ENCODE results near the gene MGAT4B. TPM values are rescaled to one million over a fixed set of nuclear protein-coding genes. Genes with fewer than 3 reads are reported as not detected.

The MGAT4B gene
- total and polyA plus RNA-seq, 2 of the 13 experiments (the other 11 are each of a cell fraction or from before 2014, with no cell fraction given) = 93.5 to 130 TPM

DNA sequence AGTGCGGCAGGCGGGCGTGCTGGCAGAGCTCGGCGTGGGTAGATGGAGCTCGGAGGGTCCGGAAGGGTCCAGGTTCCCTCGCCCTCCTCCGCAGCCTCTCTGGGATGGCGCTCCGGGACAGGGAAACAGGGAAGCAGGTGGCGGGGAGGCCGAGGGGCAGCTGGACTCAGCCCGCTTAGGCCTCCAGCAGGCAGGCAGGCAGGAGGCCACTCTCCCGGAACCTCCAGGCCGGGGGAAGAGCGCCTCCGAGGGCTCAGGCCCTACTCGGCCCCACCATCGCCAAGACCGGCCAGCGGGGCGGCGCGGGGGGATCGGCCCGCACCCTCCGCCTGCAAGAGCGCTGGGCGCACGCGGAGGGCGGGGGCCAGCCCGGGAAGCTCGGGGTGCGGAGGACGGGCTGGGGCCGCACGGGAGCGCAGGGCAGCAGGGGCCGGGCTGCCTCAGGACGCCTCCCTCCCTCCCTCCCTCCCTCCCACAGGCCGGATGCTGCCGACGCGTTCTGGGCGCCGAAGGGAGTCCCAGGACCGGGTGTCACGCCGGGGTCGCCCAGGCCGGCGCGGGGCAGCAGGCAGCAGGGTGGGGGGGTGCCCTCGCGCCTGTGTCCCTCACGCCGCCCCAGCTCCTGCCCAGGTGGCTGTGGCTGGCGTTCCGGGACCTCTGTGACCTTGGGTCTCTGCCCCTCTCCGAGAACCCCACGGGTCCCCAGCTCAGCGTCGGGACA is 977 bp downstream of the MGAT4B start (continued):
- no peak for TF ChIP-seq EP300 (IDR thresholded peaks at IDR 0.05; ENCODE audit: low read depth in 2 of 2, low read length in 2 of 2)
- no peak for TF ChIP-seq EP300 (CRISPR knock-in tag; IDR thresholded peaks at IDR 0.05; ENCODE audit: borderline replicate concordance)
- TF ChIP-seq, protein P1, sequence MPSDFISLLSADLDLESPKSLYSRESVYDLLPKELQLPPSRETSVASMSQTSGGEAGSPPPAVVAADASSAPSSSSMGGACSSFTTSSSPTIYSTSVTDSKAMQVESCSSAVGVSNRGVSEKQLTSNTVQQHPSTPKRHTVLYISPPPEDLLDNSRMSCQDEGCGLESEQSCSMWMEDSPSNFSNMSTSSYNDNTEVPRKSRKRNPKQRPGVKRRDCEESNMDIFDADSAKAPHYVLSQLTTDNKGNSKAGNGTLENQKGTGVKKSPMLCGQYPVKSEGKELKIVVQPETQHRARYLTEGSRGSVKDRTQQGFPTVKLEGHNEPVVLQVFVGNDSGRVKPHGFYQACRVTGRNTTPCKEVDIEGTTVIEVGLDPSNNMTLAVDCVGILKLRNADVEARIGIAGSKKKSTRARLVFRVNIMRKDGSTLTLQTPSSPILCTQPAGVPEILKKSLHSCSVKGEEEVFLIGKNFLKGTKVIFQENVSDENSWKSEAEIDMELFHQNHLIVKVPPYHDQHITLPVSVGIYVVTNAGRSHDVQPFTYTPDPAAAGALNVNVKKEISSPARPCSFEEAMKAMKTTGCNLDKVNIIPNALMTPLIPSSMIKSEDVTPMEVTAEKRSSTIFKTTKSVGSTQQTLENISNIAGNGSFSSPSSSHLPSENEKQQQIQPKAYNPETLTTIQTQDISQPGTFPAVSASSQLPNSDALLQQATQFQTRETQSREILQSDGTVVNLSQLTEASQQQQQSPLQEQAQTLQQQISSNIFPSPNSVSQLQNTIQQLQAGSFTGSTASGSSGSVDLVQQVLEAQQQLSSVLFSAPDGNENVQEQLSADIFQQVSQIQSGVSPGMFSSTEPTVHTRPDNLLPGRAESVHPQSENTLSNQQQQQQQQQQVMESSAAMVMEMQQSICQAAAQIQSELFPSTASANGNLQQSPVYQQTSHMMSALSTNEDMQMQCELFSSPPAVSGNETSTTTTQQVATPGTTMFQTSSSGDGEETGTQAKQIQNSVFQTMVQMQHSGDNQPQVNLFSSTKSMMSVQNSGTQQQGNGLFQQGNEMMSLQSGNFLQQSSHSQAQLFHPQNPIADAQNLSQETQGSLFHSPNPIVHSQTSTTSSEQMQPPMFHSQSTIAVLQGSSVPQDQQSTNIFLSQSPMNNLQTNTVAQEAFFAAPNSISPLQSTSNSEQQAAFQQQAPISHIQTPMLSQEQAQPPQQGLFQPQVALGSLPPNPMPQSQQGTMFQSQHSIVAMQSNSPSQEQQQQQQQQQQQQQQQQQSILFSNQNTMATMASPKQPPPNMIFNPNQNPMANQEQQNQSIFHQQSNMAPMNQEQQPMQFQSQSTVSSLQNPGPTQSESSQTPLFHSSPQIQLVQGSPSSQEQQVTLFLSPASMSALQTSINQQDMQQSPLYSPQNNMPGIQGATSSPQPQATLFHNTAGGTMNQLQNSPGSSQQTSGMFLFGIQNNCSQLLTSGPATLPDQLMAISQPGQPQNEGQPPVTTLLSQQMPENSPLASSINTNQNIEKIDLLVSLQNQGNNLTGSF (CRISPR knock-in tag; IDR thresholded peaks at IDR 0.05) = no peak
- TF ChIP-seq, protein P2, sequence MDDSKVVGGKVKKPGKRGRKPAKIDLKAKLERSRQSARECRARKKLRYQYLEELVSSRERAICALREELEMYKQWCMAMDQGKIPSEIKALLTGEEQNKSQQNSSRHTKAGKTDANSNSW (CRISPR knock-in tag; IDR thresholded peaks at IDR 0.05; ENCODE audit: borderline replicate concordance) = no peak; the same call in 1 of the 2 replicates
- TF ChIP-seq, protein P3, sequence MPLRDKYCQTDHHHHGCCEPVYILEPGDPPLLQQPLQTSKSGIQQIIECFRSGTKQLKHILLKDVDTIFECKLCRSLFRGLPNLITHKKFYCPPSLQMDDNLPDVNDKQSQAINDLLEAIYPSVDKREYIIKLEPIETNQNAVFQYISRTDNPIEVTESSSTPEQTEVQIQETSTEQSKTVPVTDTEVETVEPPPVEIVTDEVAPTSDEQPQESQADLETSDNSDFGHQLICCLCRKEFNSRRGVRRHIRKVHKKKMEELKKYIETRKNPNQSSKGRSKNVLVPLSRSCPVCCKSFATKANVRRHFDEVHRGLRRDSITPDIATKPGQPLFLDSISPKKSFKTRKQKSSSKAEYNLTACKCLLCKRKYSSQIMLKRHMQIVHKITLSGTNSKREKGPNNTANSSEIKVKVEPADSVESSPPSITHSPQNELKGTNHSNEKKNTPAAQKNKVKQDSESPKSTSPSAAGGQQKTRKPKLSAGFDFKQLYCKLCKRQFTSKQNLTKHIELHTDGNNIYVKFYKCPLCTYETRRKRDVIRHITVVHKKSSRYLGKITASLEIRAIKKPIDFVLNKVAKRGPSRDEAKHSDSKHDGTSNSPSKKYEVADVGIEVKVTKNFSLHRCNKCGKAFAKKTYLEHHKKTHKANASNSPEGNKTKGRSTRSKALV (CRISPR knock-in tag; IDR thresholded peaks at IDR 0.05) = no peak
- no peak for TF ChIP-seq ZNF670 (CRISPR knock-in tag; IDR thresholded peaks at IDR 0.05; ENCODE audit: borderline replicate concordance)
- TF ChIP-seq, protein P4, sequence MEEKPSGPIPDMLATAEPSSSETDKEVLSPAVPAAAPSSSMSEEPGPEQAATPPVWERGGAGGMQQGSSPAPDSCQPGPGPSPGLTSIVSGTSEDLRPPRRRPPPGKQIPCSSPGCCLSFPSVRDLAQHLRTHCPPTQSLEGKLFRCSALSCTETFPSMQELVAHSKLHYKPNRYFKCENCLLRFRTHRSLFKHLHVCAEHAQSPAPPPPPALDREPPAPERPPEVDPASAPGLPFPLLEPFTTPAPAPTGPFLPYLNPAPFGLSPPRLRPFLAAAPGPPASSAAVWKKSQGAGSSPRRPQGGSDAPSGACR (CRISPR knock-in tag; IDR thresholded peaks at IDR 0.05) = no peak
- TF ChIP-seq ZNF350 (CRISPR knock-in tag; IDR thresholded peaks at IDR 0.05; ENCODE audit: borderline replicate concordance, low read depth) = no peak; the same call in 1 of the 2 replicates
- no peak for TF ChIP-seq ZSCAN30 (CRISPR knock-in tag; IDR thresholded peaks at IDR 0.05)
- no peak for TF ChIP-seq ZNF251 (CRISPR knock-in tag; IDR thresholded peaks at IDR 0.05)
- TF ChIP-seq ZNF446 (CRISPR knock-in tag; IDR thresholded peaks at IDR 0.05) = 0 out of 2 replicates have a peak, but pooled peaks have one; percentile 75
- no peak for TF ChIP-seq DNMT1 (CRISPR knock-in tag; IDR thresholded peaks at IDR 0.05)
- TF ChIP-seq NR1H2 (CRISPR knock-in tag; IDR thresholded peaks at IDR 0.05; ENCODE audit: borderline replicate concordance, low read depth) = no peak
- no peak for TF ChIP-seq DPF2 (CRISPR knock-in tag; IDR thresholded peaks at IDR 0.05; ENCODE audit: borderline replicate concordance, low read depth)
- no peak for TF ChIP-seq ZNF335 (CRISPR knock-in tag; IDR thresholded peaks at IDR 0.05)
- TF ChIP-seq ZFP36 (IDR thresholded peaks at IDR 0.05; ENCODE audit: borderline replicate concordance, low read depth, low read length, partially characterized antibody) = no peak
- TF ChIP-seq ZSCAN12 (CRISPR knock-in tag; IDR thresholded peaks at IDR 0.05) = no peak
- no peak for TF ChIP-seq ZNF207 (IDR thresholded peaks at IDR 0.05; ENCODE audit: borderline replicate concordance)
- TF ChIP-seq ATM (IDR thresholded peaks at IDR 0.05; ENCODE audit: borderline replicate concordance) = no peak
- TF ChIP-seq FOXK1 (CRISPR knock-in tag; IDR thresholded peaks at IDR 0.05; ENCODE audit: borderline replicate concordance, low read depth) = no peak

Data from HepG2 (cell line).